GM23338 (cell line): ENCODE measurements around the gene DYSF. TPM values are rescaled to one million over a fixed set of nuclear protein-coding genes. Genes with fewer than 3 reads are reported as not detected.

Source experiments
- ATAC-seq: fragments of 200-7000 bp; cut with Tn5 transposase; 3 replicates; pipeline ENCODE4 v1.9.1; 2020
- DNase-seq: peaks from one replicate; pipeline ENCODE4 v3.0.0-alpha.2; 2015; ENCODE audit warnings: low spot score
- H2AFZ ChIP-seq: fragments of 200-600 bp; sonication (generic); 2 replicates; pipeline ENCODE4 v1.8.0; 2016; ENCODE audit warnings: antibody characterized with exemption, mild to moderate bottlenecking, moderate library complexity
- H3F3A ChIP-seq: fragments of 200-600 bp; sonication (generic); replicated peaks from 2 replicates; pipeline ENCODE4 v1.8.0; 2017; ENCODE audit warnings: antibody characterized with exemption, mixed run types, low read depth
- H3K27ac ChIP-seq: fragments of 200-600 bp; sonication (generic); 2 replicates; pipeline ENCODE4 v1.6.1; 2016; ENCODE audit warnings: low read depth
- H3K27me3 ChIP-seq: fragments of 200-600 bp; sonication (generic); 2 replicates; pipeline ENCODE4 v1.8.0; 2016; ENCODE audit warnings: mild to moderate bottlenecking, mixed run types, moderate library complexity; ENCODE audit not compliant: insufficient read depth
- H3K36me3 ChIP-seq: fragments of 200-600 bp; sonication (generic); 2 replicates; pipeline ENCODE4 v1.8.0; 2016; ENCODE audit warnings: mild to moderate bottlenecking; ENCODE audit not compliant: insufficient read depth
- H3K4me1 ChIP-seq: fragments of 200-600 bp; sonication (generic); 2 replicates; pipeline ENCODE4 v1.8.0; 2016; ENCODE audit warnings: mild to moderate bottlenecking, moderate library complexity; ENCODE audit not compliant: insufficient read depth
- H3K4me2 ChIP-seq: fragments of 200-600 bp; sonication (generic); 2 replicates; pipeline ENCODE4 v1.7.1; 2017; ENCODE audit warnings: mixed run types
- H3K4me3 ChIP-seq: fragments of 200-600 bp; sonication (generic); 2 replicates; pipeline ENCODE4 v1.6.1; 2016; ENCODE audit warnings: mixed run types
- H3K79me2 ChIP-seq: fragments of 200-600 bp; sonication (generic); replicated peaks from 2 replicates; pipeline ENCODE4 v1.8.0; 2017; ENCODE audit warnings: mild to moderate bottlenecking; ENCODE audit not compliant: insufficient read depth
- H3K9me2 ChIP-seq: fragments of 200-600 bp; sonication (generic); 2 replicates; pipeline ENCODE4 v1.8.0; 2017; ENCODE audit not compliant: insufficient read depth
- H4K20me1 ChIP-seq: fragments of 200-600 bp; sonication (generic); replicated peaks from 2 replicates; pipeline ENCODE4 v1.8.0; 2017; ENCODE audit warnings: mild to moderate bottlenecking; ENCODE audit not compliant: insufficient read depth
- H3K27ac Mint-ChIP-seq: 2 replicates; pipeline ENCODE4 v1.8.0; 2020; ENCODE audit warnings: inconsistent platforms, mild to moderate bottlenecking, moderate library complexity, mixed read lengths
- H3K27me3 Mint-ChIP-seq: 3 replicates; pipeline ENCODE4 v1.8.0; 2022; ENCODE audit warnings: low read depth, mild to moderate bottlenecking, moderate library complexity, mixed read lengths, inconsistent platforms; ENCODE audit not compliant: insufficient read depth, poor library complexity
- H3K36me3 Mint-ChIP-seq: 3 replicates; pipeline ENCODE4 v1.8.0; 2021; ENCODE audit warnings: low read depth, mild to moderate bottlenecking, inconsistent platforms, moderate library complexity, mixed read lengths
- H3K4me1 Mint-ChIP-seq: 3 replicates; pipeline ENCODE4 v1.8.0; 2020; ENCODE audit warnings: mild to moderate bottlenecking, inconsistent platforms, mixed read lengths
- H3K4me3 Mint-ChIP-seq: 3 replicates; pipeline ENCODE4 v1.8.0; 2021; ENCODE audit warnings: moderate library complexity, mild to moderate bottlenecking, inconsistent platforms, mixed read lengths
- H3K9me3 Mint-ChIP-seq: 3 replicates; pipeline ENCODE4 v1.8.0; 2020; ENCODE audit warnings: moderate library complexity, mild to moderate bottlenecking, inconsistent platforms, mixed read lengths
- CREB1 ChIP-seq: fragments of 250-450 bp; sonication (Bioruptor Pico); IDR thresholded peaks from 2 replicates; pipeline ENCODE4 v1.5.0; 2020; ENCODE audit warnings: low read depth, mild to moderate bottlenecking, moderate library complexity
- CTCF ChIP-seq, 2 experiments: fragments of 200-600 bp in 1 of 2; sonication (generic) in 1 of 2; conservative IDR thresholded peaks; 2 replicates each; pipeline versions ENCODE4 v1.5.1 to v1.6.1; 2016 to 2017; ENCODE audit warnings: antibody characterized with exemption in 2 of 2, low read depth in 2 of 2, mild to moderate bottlenecking in 2 of 2, moderate library complexity in 1 of 2
- ETS1 ChIP-seq: IDR thresholded peaks from 2 replicates; pipeline ENCODE4 v1.6.1; 2016; ENCODE audit warnings: antibody characterized with exemption
- NANOG ChIP-seq: IDR thresholded peaks from 2 replicates; pipeline ENCODE4 v1.6.1; 2016; ENCODE audit warnings: antibody characterized with exemption, borderline replicate concordance
- POLR2AphosphoS5 ChIP-seq: IDR thresholded peaks from 2 replicates; pipeline ENCODE4 v1.6.1; 2016; ENCODE audit warnings: antibody characterized with exemption, low read depth
- STAT1 ChIP-seq: IDR thresholded peaks from one replicate; pipeline ENCODE4 v1.6.1; 2016; ENCODE audit warnings: antibody characterized with exemption; ENCODE audit not compliant: unreplicated experiment
- ZNF114 ChIP-seq: fragments of 250-450 bp; sonication (Bioruptor Pico); IDR thresholded peaks from 2 replicates; pipeline ENCODE4 v1.5.0; 2020; ENCODE audit warnings: mild to moderate bottlenecking, moderate library complexity
- ZNF331 ChIP-seq: fragments of 250-450 bp; sonication (Bioruptor Pico); IDR thresholded peaks from 2 replicates; pipeline ENCODE4 v1.5.0; 2020; ENCODE audit warnings: low read depth, mild to moderate bottlenecking, moderate library complexity
- ZNF462 ChIP-seq: fragments of 250-450 bp; sonication (Bioruptor Pico); IDR thresholded peaks from 2 replicates; pipeline ENCODE4 v1.5.0; 2020; ENCODE audit warnings: mild to moderate bottlenecking, moderate library complexity
- polyA plus RNA-seq: library from polyadenylated mRNA; unstranded; fragments of >200 nt; fragmentation: Nextera tagmentation; extraction: Ambion mirVana; gene quantifications from 2 replicates; pipeline ENCODE4 v1.2.1, GENCODE V29; 2016
- total RNA-seq: library from RNA; depleted of rRNA; stranded (reverse); fragments of >200 nt; shearing (Covaris generic); gene quantifications from 2 replicates; pipeline ENCODE4 v1.2.3, GENCODE V29; 2014
- TF ChIP-seq, protein P1 (sequence below): IDR thresholded peaks from one replicate; pipeline ENCODE4 v1.6.1; 2018; ENCODE audit warnings: antibody characterized with exemption; ENCODE audit not compliant: unreplicated experiment

The DYSF gene
- total and polyA plus RNA-seq, 2 experiments from 2014 or later, result 7.3 to 21.3 TPM

DNA sequence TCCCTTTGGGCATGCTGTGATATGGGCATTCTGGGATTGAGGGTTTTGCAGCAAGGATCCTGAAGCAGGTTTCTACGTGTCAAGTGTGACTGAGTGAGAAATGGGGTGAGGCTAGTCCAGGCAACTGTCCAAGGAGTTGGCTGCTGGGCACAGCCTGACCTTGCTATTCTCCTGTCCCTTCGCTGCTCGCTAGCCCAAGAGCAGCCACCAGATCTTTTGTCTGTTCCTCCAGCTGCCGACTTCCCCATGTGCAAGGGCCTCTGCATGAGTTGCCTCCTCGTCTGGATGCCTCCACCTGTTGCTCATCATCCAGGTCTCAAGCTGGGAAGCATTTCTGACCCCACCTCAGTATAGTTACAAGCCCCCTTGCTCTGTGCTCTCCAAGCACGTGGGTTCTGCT lies 71.1 kb downstream of the DYSF start (continued):
- TF ChIP-seq CTCF (conservative IDR thresholded peaks at IDR 0.05; ENCODE audit: low read depth in 2 of 2), result no peak
- TF ChIP-seq ZNF114 (CRISPR knock-in tag), result no peak
- TF ChIP-seq ZNF331, result no peak
- no peak for TF ChIP-seq ETS1

DNA sequence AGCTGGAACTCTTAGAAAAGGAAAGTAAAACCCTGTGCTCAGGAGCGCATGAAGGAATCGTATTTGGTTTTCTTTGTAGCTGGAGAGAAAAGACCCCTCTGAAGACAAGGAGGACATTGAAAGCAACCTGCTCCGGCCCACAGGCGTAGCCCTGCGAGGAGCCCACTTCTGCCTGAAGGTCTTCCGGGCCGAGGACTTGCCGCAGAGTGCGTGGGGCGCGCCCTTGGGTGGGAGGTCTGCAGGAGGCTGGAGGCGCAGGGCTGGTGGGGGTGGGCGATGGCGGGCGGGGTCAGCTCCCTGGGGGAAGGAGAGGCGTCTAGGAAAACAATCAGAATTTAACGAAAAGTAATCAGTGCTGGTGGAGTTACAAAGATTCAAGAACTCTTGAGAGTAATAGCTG lies 72.8 kb downstream of the DYSF start:
- TF ChIP-seq POLR2AphosphoS5, result no peak
- TF ChIP-seq ZNF462, result no peak
- TF ChIP-seq, protein P1, sequence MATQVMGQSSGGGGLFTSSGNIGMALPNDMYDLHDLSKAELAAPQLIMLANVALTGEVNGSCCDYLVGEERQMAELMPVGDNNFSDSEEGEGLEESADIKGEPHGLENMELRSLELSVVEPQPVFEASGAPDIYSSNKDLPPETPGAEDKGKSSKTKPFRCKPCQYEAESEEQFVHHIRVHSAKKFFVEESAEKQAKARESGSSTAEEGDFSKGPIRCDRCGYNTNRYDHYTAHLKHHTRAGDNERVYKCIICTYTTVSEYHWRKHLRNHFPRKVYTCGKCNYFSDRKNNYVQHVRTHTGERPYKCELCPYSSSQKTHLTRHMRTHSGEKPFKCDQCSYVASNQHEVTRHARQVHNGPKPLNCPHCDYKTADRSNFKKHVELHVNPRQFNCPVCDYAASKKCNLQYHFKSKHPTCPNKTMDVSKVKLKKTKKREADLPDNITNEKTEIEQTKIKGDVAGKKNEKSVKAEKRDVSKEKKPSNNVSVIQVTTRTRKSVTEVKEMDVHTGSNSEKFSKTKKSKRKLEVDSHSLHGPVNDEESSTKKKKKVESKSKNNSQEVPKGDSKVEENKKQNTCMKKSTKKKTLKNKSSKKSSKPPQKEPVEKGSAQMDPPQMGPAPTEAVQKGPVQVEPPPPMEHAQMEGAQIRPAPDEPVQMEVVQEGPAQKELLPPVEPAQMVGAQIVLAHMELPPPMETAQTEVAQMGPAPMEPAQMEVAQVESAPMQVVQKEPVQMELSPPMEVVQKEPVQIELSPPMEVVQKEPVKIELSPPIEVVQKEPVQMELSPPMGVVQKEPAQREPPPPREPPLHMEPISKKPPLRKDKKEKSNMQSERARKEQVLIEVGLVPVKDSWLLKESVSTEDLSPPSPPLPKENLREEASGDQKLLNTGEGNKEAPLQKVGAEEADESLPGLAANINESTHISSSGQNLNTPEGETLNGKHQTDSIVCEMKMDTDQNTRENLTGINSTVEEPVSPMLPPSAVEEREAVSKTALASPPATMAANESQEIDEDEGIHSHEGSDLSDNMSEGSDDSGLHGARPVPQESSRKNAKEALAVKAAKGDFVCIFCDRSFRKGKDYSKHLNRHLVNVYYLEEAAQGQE, result no peak
- TF ChIP-seq NANOG, result no peak
- TF ChIP-seq CREB1 (CRISPR knock-in tag), result no peak
- no peak for TF ChIP-seq ZNF114 (CRISPR knock-in tag)
- TF ChIP-seq STAT1, result no peak
- no peak for TF ChIP-seq CTCF (conservative IDR thresholded peaks at IDR 0.05; ENCODE audit: low read depth in 2 of 2)

More for the DNA sequence above, 72.8 kb downstream of the DYSF start:
- Histone ChIP-seq H3K4me2 (no peak overlapping the region), H3K27ac (no peak overlapping the region), H2AFZ (no peak overlapping the region), H3K36me3 (no peaks in the 10 kb centered on the region), H3K4me3 (no peak overlapping the region), H3K9me2 (no peaks in the 10 kb centered on the region), H3F3A (no peaks in the 10 kb centered on the region), H3K4me1 (peaks cover 19% of the 10 kb centered on the region), H3K27me3 (no peaks in the 10 kb centered on the region), H4K20me1 (no peaks in the 10 kb centered on the region), H3K79me2 (no peaks in the 10 kb centered on the region)
- Mint-ChIP-seq H3K27me3 (peaks cover 5% of the 10 kb centered on the region), H3K4me1 (peaks cover 34% of the 10 kb centered on the region), H3K9me3 (no peaks in the 10 kb centered on the region), H3K4me3 (no peak overlapping the region), H3K36me3 (peaks cover 18% of the 10 kb centered on the region), H3K27ac (no peak overlapping the region)
- DNase-seq (no peak), ATAC-seq (no peak)
